GM21447 (cell line): ENCODE data around the gene ZNF428.
A peak's percentile ranks its signal among the peaks of the same experiment; 100 is the strongest.

ENCODE experiments used
- ATAC-seq: cut with Tn5 transposase; IDR thresholded peaks from one replicate; pipeline ENCODE4 v1.9.1; 2021; ENCODE audit not compliant: unreplicated experiment

Gene ZNF428

DNA sequence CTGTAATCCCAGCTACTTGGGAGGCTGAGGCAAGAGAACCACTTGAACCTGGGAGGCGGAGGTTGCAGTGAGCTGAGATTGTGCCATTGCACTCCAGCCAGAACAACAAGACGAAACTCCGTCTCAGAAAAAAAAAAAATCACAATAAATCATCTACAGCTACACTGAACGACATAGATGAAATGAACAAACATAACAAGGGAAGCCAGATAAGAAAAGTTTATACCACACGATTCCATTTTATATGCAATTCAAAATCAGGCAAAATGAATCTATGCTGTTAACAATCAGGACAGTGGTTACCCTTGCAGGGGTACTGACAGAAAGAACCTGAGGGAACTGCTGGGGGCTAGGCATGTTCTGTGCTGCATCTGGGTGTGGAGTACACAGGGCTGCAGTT, 49.8 kb downstream of the ZNF428 start:
- no peak for ATAC-seq

DNA sequence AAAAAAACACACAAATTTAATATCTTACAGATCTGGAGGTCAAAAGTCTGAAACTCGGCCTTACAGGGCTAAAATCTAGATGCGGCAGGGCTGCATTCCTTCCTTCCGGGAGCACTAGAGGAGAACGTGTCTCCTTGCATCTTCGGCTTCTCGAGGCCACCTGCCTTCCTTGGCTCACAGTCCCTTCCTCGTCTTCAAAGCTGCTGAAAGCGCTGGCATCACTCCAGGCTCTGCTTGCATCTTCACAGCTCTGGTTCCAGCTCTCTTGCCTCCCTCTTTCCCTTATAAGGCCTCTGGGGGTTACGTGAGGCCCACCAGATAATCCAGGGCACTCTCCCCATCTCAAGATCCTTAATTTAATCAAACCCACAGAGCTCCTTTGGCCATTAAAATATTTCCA, 54.6 kb downstream of the ZNF428 start:
- ATAC-seq: no peak

DNA sequence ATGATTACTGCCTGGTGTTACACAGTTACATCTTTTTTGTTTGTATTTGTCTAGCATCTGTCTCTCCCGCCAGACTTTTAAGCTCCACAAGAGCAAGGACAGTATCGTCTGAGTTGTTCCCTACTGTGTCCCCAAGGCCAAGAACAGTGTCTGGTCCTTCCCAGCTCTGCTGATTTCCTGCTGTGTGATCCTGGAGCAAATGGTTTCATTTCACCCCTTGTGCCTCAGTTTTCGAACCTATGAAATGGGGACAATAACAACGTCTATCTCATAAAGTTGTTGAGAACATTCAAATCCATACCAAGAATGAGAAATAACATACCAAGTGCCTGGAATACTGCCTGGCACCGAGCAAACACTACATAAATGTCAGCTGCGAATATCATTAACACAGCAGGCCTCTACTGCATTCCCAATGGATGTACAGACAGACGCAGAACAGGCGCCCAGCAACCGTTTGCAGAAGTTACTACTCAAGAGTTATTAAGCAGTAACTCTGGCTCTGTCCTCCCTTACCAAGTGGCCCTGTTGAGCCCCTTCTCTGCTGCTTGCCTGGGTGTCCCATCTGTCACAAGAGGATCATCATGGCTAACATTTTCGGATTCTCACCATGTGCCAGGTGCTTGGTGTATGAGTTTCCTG, 55.5 kb downstream of the ZNF428 start:
- ATAC-seq: no peak

DNA sequence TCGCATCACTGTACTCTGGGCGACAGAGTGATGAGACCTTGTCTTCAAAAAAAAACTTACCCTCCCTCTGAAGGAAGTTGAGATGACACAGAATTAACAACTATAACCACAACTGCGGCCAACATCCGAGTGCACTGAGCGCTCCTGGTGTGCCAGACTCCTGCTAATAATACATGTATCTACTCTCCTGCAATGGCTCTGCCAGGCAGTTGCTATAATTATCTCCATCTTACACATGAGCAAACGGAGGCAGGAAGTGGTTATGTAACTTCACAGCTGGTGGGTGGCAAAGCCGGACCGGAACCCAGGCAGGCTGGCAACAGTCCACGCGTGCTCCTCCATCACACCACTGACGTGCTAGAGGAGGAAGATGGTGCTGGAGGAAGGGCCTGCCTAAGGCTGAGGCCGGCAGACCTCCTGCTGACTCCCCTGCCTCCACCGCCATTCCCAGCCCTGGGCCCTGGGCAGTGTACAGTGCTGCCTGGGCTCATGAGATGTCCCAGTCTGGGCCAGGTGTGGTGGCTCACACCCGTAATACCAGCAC, 56.7 kb downstream of the ZNF428 start:
- peak; percentile 88 for ATAC-seq

DNA sequence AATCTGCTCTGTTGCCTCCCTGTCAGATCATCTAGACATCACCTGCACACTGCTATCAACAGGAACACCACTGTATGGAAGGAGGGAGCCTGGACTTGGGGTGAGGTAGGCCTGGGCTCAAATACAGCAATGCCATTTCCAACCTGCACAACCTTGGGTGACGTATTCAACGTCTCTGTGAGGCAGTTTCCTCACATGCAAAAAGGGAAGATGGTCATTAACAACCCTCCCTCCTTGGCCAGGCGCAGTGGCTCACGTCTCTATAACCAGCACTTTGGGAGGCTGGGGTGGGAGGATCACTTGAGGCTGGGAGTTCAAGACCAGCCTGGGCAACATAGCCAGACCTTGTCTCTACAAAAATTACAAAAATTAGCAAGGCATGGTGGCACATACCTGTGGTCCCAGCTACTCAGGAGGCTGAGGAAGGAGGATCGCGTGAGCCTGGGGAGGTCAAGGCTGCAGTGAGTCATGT, 57.2 kb downstream of the ZNF428 start:
- no peak for ATAC-seq

DNA sequence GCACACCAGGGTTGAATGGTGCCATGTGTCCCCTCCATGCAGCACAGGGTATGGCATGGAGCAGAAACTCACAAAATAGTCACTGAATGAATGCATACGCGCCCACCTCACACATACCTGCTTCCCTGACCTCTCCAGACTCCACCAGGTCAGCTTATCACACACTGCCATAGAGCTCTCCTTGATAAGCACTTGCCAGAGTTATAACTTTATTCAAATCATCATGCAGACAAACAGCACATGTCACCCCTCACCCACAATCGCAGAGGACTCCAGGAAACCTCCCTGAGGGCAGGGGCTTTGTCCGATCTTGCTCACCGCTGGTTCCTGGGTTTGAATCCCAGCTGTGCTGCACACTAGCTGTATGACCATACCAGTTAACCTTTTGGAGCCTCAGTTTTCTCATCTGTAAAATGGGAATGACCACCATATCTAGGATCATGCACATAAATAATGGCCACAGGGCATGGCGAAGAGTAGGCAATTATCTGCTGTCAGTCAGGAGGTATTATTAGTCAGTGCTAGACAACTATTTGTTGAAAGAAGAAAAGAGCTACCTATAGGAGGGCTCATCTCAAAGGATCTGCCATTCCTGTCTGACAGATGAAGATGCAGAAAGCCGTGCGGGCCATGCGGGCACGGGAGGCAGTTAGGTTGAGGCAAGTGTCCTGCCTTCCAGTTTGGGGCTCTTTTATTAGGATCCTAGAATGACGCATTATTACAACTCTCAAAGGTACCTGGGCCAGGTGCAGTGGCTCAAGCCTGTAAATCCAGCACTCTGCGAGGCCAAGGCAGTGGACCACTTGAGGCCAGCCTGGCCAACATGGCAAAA, 58.1 kb downstream of the ZNF428 start:
- ATAC-seq: no peak

DNA sequence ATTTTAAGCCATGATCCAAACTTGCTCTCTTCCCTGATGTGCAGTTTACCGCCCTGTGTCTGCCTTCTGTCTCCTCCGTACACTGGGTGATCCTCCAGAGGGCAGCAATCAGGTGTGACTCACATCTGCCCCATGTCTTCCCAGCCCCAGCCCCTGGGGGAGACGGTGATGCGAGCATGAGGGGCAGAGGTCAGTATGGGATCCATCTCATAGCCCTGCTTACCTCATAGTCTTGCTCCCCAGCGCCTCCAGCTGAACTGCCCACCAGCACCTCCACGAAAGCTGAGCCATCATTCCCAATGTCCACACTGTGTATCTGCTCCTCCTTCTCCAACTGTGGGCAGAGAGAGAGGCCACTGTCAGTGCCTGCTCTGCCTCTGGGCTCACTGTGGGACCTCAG, 58.7 kb downstream of the ZNF428 start:
- no peak for ATAC-seq
